Measurements from ENCODE around the gene PTGDR2.

The PTGDR2 gene

DNA sequence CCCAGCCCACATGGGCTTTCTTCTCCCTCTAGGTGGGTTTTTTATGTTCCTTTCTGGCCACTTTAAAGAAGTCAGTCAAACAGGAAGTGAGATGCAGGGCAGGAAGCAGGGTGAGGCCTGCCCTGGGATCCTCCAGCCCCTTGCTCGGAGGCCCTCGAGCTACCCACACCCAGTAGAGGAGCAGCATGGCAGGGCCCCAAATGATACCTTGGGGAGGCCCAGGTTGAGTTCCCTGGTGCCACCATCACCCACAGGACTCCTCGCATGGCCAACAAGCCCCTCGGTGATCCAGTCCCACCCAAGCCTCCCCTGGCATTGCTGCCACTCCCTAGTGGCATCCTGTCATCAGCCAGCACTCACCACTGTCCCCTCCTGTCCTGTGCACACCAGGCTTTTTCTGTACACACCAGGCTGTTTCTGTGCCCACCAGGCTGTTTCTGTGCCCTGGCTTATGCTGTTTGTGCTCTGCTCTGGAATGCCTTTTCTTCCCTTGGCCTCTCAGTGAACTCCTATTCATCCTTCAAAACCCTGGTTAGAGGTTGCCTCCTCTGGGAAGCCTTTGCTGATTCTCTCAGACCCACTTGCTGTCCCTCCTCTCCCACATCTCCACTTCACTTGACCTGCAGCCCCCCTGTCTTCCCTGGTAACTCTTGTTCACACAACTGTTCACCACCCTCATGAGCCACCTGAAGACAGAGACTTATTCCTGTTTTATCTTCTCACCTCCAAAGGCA is 3.1 kb upstream of the PTGDR2 start:
- in situ Hi-C loops (cut with MboI; ENCODE audit: low sequenced_read_pairs) = no loop called here

GRCh38 chr11:60858236-60858635 is 2.5 kb upstream of the PTGDR2 start:
- in situ Hi-C loops (cut with MboI; ENCODE audit: low sequenced_read_pairs) = no loop called here

DNA sequence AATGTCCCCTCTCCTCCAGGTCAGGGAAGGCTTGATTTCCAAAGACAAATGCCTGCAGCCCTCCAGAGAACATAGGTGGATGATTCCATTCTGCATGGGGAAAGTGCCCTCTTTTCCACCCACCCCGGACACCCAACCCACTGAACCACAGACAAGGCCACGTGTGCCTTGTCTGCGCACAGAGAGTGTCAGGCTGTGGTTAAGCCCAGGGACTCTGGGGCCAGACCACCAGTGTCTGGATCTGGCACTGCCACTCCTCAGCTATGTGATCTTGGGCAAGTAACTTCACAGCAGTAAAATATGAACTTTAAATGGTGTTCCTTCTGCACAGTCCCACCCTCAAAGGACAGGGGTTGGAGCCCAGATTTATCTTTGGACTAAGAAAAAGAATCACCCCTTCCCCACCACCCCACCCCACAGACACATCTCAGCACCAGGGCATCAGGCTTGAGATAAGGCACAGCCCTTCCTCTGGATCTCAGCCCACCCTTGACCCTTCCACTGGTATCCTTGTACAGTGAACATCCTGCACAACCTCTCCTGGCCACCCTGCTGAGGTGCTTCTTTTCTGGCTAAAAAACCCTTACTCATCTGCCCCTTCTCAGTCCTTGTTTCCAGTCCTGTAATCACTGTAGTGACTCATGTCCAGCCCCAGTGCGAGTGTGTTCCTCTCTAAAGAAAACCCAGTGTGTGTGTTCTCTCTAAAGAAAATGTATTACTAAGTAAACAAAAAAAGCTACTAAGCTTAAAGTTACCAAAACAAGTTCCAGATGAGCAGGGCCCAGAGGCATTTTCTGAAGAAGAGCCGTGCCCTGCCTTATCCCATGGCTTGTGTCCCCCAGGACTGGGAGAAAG is 1.9 kb upstream of the PTGDR2 start:
- in situ Hi-C loops (cut with MboI; ENCODE audit: low sequenced_read_pairs) = no loop called here

DNA sequence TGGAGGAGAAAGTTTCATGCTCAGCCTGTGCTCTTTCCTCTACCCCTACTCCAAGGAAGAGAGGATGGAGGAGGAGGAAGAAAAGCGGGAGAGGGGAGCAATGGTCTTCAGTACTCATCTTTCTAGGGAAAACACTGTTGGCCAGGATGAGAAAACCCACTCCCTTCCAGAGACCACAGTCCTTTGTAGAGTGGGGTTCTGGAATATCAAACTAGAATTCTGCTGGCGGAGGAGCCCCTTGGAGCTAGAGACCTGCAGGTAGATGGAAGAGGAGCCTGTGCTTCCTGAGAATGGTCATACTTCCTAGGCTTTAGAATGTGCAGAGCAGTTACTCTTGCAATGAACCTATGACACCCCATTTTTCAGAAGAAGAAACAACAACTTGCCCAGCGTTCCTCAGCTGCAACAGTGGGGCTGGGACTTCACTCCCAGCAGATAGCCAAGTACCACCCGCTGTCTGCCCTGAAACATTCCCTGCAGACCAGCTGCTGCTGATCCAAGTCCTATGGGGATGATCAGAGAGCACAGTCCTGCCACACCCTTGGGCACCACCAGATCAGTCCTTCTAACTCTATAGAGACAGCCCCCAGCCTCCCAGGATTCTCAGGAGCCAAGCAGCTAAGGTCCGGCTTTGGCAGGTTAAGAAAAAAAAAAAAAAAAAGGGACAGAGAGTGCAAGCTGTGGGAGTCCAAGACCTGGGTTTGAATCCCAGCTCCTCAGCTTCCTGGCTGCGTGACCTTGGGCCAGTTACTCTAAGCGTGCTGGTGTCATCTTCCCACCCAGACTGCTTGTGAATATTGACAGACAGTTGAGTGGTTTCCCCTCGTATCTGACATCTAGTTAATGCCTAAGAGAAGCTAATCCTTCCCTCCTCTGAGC is 664 bp downstream of the PTGDR2 start:
- in situ Hi-C loops (cut with MboI; ENCODE audit: low sequenced_read_pairs) = no loop called here

DNA sequence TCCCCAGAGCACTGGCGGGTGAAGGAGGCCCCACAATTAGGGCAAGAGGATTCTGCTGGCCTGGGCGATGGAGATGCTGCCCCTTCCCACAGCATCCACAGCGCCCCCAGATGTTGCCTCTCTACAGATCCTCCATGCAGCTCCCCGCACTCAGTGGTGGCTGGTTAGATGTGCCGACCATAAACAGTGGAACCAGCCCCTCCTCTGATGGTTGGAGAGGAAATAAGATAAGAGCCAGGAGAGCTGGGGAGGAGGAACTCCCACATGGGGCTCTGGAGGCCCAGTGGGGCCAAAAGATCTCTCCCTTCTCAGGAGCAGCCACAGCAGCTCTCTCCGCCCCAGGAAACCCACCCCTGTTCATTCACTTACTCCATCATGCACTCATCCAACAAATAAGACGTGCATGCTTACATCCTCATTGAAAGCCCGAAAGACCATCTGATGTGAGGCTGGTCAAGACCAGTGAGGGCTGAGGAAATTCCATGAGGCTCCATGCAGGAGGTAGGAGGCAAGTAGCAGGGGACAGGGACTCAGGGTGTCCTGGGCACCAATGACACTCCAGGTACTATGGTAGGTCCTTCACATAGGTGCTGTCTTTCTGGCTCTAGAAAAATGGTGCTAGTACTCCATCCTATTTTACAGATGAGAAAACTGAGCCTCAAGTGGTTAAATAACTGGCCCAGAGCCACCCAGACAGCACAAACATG is 1.5 kb downstream of the PTGDR2 start:
- in situ Hi-C loops (cut with MboI; ENCODE audit: low sequenced_read_pairs) = no loop called here

DNA sequence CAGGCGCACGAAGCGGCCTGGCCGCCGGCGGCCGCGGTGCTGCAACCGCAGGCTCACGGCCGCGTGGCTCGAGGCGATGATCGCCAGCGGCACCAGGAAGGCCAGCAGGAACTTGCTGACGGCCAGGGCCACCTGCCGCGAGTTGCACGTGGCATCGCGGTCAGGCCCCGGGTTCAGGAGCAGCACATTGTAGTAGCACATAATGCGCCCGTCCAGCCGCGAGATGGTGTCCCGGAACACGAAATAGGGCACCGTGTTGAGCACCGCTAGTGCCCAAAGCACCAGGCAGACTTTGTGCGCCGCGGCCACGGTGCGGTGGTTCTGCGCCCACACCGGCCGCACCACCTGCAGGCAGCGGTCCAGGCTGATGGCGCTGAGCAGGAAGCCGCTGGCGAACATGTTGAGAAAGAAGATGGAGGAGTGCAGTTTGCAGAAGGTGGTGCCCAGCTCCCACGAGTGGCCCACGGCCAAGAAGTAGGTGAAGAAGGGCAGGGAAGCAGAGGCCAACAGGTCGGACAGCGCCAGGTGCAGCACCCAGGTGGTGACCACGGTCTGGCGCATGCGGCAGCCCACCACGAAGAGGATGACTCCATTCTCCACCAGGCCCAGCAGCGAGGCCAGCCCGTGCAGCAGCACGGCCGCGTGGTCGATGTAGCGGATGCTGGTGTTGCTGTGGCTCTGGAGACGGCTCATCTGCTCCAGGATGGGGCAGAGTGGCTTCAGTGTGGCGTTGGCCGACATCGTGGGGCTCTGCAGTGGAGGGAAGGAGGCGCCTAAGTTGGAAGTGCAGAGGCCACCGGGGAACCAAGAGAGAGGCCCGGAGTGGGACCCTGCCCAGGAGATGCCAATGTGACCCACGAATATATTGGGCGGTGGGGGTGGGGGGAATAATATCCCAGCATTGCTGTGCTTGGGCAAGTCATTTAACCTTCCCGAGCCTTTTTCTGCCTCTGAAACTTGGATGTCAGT is 2.5 kb downstream of the PTGDR2 start:
- in situ Hi-C loops (cut with MboI; ENCODE audit: low sequenced_read_pairs) = no loop called here

DNA sequence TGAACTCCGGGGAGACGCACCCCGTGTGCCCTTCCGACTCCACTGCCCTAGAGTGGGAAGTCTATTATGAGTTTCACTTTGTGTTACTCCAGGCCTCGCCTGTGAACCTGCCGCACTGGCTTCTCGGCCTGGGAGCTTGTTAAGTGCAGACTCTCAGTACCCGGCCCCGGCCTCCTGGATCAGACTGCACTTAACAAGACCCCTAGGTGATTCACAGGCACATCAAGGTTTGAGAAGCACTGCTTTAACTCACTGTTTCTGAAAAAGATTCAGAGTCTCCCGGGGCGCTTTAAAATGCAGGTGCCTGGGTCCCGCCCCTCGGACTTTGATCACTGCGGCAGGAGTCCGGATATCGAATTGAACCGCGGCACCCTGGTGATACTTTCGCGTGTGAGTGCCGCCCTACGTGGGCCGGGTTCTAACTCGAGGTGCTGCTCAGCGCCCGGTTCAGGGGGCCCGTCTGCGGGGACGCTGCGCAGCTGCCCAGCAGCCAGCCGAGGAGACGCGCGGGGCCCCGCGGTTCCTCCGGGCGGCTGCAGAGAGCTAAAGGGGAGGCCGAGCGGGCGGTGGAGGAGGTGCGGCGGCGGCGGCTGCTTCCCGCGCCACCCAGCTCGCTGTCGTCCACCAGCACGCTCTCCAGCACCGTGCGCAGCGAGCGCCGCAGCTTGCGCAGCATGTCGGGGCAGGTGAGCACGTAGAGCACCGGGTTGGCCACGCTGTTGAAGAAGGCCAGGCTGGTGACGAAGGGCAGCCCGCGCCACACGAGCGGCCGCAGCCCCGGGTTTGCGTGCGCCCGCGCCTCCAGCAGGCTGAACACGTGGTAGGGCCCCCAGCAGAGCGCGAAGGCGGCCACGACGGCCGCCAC is 3.4 kb downstream of the PTGDR2 start:
- in situ Hi-C loops (cut with MboI; ENCODE audit: low sequenced_read_pairs) = no loop called here

DNA sequence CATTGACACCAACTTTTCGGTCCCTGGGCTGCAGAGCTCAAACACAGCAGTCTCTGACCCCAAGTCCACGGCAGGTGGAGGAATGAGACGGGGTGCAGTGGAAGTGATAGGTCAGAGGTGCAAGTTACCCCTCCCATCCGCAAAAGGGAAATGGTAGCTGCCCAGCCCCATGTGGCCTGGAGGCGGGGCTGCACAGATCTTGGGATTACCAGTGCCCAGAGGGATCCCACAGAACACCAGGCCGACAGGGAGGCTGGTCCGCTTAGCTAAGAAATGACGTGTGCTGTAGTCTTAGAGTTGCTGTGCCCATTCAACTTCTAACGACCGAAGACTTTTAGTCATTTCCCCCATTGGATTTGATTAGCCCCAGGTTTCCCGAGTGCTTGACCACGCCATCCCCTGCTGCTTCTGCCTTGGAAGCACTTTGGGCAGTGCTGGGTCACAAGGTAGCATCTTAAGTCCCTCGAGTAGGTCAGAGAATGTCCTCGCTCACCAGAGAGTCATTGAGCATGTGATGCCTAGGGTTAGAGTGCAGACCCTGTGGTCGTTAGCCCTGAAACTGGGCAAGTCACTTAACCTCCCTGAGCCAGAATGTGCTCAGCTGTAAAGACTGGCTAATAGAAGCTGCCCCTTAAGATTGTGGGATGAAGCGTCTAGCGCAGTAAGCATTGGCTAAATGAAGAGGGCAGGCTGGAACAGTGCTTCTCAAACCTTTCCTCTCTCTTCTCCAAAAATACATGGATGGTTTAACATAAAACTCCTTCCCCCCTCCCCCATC is 4.2 kb downstream of the PTGDR2 start:
- in situ Hi-C loops (cut with MboI; ENCODE audit: low sequenced_read_pairs) = no loop called here

GRCh38 chr11:60849641-60850520 is 5.9 kb downstream of the PTGDR2 start:
- in situ Hi-C loops (cut with MboI; ENCODE audit: low sequenced_read_pairs) = no loop called here

DNA sequence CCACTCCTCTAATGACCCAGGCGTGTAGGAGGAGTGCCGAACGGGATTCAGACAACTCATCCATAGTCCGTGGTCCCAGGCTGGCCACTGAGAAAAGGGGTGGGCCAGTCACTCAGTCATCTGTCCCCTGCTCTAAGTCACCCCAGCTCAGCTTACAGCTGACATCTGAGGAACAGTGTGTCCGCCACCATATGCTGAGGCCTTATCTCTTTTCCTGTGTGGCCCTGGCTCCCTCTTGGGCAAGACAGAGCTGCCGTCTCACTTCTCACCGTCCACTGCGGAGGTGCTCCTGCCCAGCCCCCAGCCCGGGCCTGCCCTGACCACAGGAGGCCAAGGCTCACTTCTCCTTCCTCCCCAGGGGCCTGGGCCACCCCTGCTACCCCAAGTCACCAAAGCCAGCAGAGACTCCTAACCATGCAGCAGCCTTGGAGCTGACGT is 7.0 kb downstream of the PTGDR2 start:
- in situ Hi-C loops (cut with MboI; ENCODE audit: low sequenced_read_pairs) = no loop called here

GRCh38 chr11:60847896-60848295 is 7.9 kb downstream of the PTGDR2 start:
- in situ Hi-C loops (cut with MboI; ENCODE audit: low sequenced_read_pairs) = no loop called here

DNA sequence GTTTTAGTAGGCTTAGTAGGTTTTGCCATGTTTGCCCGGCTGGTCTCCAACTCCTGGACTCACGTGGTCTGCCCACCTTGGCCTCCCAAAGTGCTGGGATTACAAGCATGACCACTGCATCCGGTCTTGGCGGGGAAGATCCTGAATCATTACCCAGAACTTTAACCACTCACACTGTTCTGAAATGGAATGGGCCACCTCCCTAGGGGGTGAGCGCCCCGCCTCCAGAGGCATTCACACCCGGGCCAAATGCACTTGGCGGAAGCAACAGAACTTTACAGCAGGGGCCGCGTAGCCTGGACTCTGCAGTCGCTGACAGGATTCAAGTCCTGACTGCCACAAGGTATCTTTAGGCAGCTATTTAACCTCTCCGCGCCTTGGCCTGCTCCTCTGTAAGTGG is 8.5 kb downstream of the PTGDR2 start:
- in situ Hi-C loops (cut with MboI; ENCODE audit: low sequenced_read_pairs) = no loop called here

DNA sequence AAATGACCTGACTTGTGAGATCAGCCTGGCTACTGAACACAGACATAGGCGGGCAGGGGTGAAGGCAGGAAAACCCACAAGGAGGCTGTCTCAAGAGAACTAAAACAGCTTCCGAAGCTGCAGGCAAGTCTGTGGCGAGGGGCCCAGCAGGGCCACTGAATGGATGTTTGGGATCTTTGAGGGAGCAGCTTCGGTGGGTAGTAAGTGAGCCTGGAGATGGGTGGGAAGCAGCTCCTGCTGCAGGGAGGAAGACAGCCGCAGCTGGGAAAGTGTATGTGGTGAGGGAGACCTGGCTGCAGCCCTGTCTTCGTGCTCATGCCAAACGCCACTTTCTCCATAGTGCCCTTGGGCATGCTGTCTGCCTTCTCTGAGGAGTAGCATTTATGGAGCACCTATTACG is 10.4 kb downstream of the PTGDR2 start:
- in situ Hi-C loops (cut with MboI; ENCODE audit: low sequenced_read_pairs) = no loop called here

DNA sequence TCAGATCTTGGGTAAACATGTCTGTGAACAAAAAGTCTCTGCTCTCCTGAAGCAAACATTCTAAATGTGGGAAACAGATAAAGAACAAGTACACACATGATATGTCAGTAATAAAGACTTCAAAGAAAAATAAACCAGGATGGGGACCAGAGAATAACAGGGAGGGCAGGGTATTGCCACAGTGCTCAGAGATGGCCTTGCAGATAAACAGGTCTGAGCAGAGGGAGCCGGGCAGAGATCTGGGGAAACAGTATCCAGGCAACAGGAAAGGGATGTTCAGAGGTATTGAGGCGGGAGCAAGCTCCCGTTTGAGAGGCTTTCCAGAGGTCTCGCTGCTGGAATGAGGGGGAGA is 10.9 kb downstream of the PTGDR2 start:
- in situ Hi-C loops (cut with MboI; ENCODE audit: low sequenced_read_pairs) = no loop called here

DNA sequence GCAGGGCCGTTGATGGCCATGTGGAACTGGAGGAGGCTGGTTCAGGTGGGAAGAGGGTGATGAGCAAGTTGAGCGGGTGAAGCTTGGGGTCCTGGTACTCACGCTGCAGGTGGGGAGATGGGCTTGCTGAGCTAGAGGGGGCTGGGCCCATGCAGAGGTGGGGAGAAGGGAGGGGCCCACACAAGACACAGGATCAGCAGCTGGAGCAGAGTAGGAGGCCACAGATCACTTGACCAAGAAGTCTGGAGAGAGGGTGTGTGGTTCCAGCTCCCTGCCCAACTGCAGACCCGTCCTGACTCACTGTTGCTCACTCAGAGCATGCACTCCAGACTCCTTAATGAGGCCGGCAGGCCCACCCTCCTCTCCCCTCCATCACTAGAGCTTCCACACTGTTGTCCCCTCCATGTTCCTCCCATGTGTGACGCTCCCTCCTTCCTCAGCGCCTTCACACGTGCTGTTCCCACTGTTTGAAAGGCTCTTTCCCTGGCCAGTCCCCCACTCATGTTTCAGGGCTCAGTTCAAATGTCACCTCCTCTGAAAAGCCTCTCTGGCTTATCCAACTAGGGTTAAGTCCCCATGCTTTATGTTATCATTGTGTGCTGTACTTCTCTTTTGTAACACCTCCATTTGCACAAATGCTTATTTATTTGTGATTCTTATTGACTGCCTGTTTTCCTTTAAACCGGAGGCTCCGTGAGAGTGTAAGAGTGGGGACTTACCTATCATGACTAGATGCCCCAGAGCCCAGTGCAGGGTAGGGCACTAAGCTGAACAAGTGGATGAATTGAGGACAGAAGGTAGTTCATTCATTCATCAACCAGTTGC is 11.5 kb downstream of the PTGDR2 start:
- in situ Hi-C loops (cut with MboI; ENCODE audit: low sequenced_read_pairs) = no loop called here

All from HL-60/S4 treated with retinoic acid at 250 ng/mL for 4 days and 3 days (cell line).